Psoas muscle (tissue), 8 donors: ENCODE data around the gene CARD19. TPM values are rescaled to one million over a fixed set of nuclear protein-coding genes. Genes with fewer than 3 reads are reported as not detected.

Experiments used
- ATAC-seq, 4 donors: fragments of 200-7000 bp; cut with Tn5 transposase; one replicate each; pipeline ENCODE4 v1.9.1; 2020; ENCODE audit warnings: moderate library complexity in 3 of 4, mild to moderate bottlenecking in 2 of 4
- DNase-seq, 2 donors: peaks; one replicate each; pipeline ENCODE4 v3.0.0-alpha.2; 2020
- H3K27ac ChIP-seq: fragments of 200-600 bp; one replicate; pipeline ENCODE4 v1.8.0; 2022
- H3K27me3 ChIP-seq, 3 donors: fragments of 200-600 bp in 1 of 3; one replicate each; pipeline versions ENCODE4 v1.6.1 to v1.8.0; 2013 to 2022; ENCODE audit warnings: low read length in 2 of 3, mild to moderate bottlenecking in 2 of 3, moderate library complexity in 1 of 3; ENCODE audit not compliant: insufficient read depth in 3 of 3
- H3K36me3 ChIP-seq, 2 donors: fragments of 200-600 bp in 1 of 2; one replicate each; pipeline versions ENCODE4 v1.6.1 to v1.8.0; 2013 to 2022; ENCODE audit warnings: low read depth in 1 of 2, mild to moderate bottlenecking in 1 of 2, moderate library complexity in 1 of 2; ENCODE audit not compliant: insufficient read depth in 1 of 2
- H3K4me1 ChIP-seq: fragments of 200-600 bp; one replicate; pipeline ENCODE4 v1.8.0; 2022
- H3K4me3 ChIP-seq: fragments of 200-600 bp; one replicate; pipeline ENCODE4 v1.8.0; 2022; ENCODE audit warnings: mild to moderate bottlenecking
- H3K9me3 ChIP-seq: fragments of 200-600 bp; one replicate; pipeline ENCODE4 v1.8.0; 2022
- CTCF ChIP-seq: fragments of 200-600 bp; IDR thresholded peaks from one replicate; pipeline ENCODE4 v1.8.0; 2022; ENCODE audit warnings: antibody characterized with exemption
- WGBS, 3 donors: extraction: QIAGEN DNeasy Blood & Tissue Kit; methylation state at CpG; one replicate each; pipeline versions ENCODE4 v1.1.6 to v1.1.7; 2013; 5-methylcytosine and 5-hydroxymethylcytosine counted together
- intact Hi-C, 2 donors: fragments of 100-400 bp; cut with DNase I; formaldehyde crosslinking; loops; one replicate each; pipeline versions ENCODE4 v1.11.0 to v1.14.2; 2022
- polyA plus RNA-seq, 3 donors: library from polyadenylated mRNA; stranded (reverse); fragments of 200-250 nt; gene quantifications; one replicate each; pipeline ENCODE4 v1.2.3, GENCODE V29; 2013
- total RNA-seq, 4 donors: library from RNA; stranded (reverse); fragmentation: NEBNext Ultra II Directional in 2 of 4; extraction: Animal tissue kit (Norgen Biotek cat#: 25700) in 2 of 4; gene quantifications; one replicate each; pipeline versions ENCODE4 v1.2.1 to v1.2.4, GENCODE V29; 2021 to 2023
- donor health status: healthy with polysubstance abuse.
- donor health status: DM: no; HTN: no; CAD: no; lungs with moderate emphysema.
- donor health status: Bipolar disorder and iron deficiency.
- donor health status: healthy.
- donor health status: DM: yes; HTN: yes; CAD: no.
- donor health status: DM: no; HTN: no; CAD: no.
- donor health status: DM: no; HTN: no; CAD: no.
- donor health status: DM: yes; HTN: yes; CAD: no.

Gene CARD19
- total and polyA plus RNA-seq, 7 donors, result 27.9 to 86.3 (median 46.7) TPM

GRCh38 chr9:93156475-93157008, 60.5 kb downstream of the CARD19 start:
- ATAC-seq (no peak), DNase-seq (no peak)
- Histone ChIP-seq H3K4me3 (no peak overlapping the region), H3K36me3 (no peaks in the 10 kb centered on the region), H3K9me3 (no peaks in the 10 kb centered on the region), H3K4me1 (peaks cover 3% of the 10 kb centered on the region), H3K27me3 (no peaks in the 10 kb centered on the region), H3K27ac (no peak overlapping the region)
- TF ChIP-seq CTCF, result no peak
- 64 to 72% (median 71%) methylated on average over 11 of the region's 11 CpGs for WGBS, 3 donors
- intact Hi-C loops, result no loop called here

GRCh38 chr9:93159601-93160471, 63.8 kb downstream of the CARD19 start:
- ATAC-seq, result peak; percentile 93 to 99 (median 97)
- H3K36me3 ChIP-seq, result no peaks in the 10 kb centered on the region
- DNase-seq, result peak; percentile 82 to 93
- WGBS, 3 donors, result 9 to 22% (median 9%) methylated on average over 19 of the region's 19 CpGs
- intact Hi-C loops, result loop anchor here (1.0 to 10.0 kb wide), 5 partner anchors 53 to 405 kb away; no protein-coding TSS in a partner anchor
- H3K4me3 ChIP-seq, result peak overlapping the region; percentile 41
- no peak overlapping the region for H3K27ac ChIP-seq
- TF ChIP-seq CTCF, result peak; percentile 97
- H3K9me3 ChIP-seq, result no peaks in the 10 kb centered on the region
- peaks cover 9% of the 10 kb centered on the region for H3K4me1 ChIP-seq
- no peaks in the 10 kb centered on the region for H3K27me3 ChIP-seq

GRCh38 chr9:93161786-93162562, 66.0 kb downstream of the CARD19 start:
- peaks cover 9% of the 10 kb centered on the region for H3K4me1 ChIP-seq
- intact Hi-C loops, result loop anchor here (2.0 to 10.0 kb wide), 4 partner anchors 55 to 403 kb away; no protein-coding TSS in a partner anchor
- H3K27ac ChIP-seq, result no peak overlapping the region
- H3K36me3 ChIP-seq, result no peaks in the 10 kb centered on the region
- no peaks in the 10 kb centered on the region for H3K9me3 ChIP-seq
- DNase-seq (no peak), ATAC-seq (peak in 2 of 4 donors; percentile 46 to 56)
- H3K27me3 ChIP-seq, result no peaks in the 10 kb centered on the region
- H3K4me3 ChIP-seq, result no peak overlapping the region
- 50 to 51% (median 50%) methylated on average over 11 of the region's 11 CpGs for WGBS, 3 donors
- TF ChIP-seq CTCF, result no peak

Other genes starting within 250 kb of the CARD19 start
- gene ZNF484, start 218.2 kb upstream of the CARD19 start, total RNA-seq, result 1 to 10 TPM; 3.9 to 6.1 (median 4.2) TPM
- gene ZNF484, start 218.2 kb upstream of the CARD19 start, polyA plus RNA-seq, result 1 to 10 TPM in 2 of 3 donors, under 1 TPM in 1; 0.79 to 2.6 (median 1.0) TPM
- gene FGD3, start 148.7 kb upstream of the CARD19 start, total RNA-seq, result 1 to 10 TPM; 1.2 to 2.5 (median 1.8) TPM
- under 1 TPM; 0.45 to 0.68 (median 0.58) TPM for gene FGD3, start 148.7 kb upstream of the CARD19 start, polyA plus RNA-seq
- under 1 TPM in 2 of 4 donors, not detected in 2; 0.34 to 0.54 TPM for gene SUSD3, start 37.5 kb upstream of the CARD19 start, total RNA-seq
- gene SUSD3, start 37.5 kb upstream of the CARD19 start, polyA plus RNA-seq, result under 1 TPM; 0.13 to 0.65 (median 0.31) TPM
- gene NINJ1, start 38.0 kb downstream of the CARD19 start, total RNA-seq, result 10 to 100 TPM; 17.8 to 24.8 (median 21.2) TPM
- 10 to 100 TPM; 19.2 to 40.1 (median 22.8) TPM for gene NINJ1, start 38.0 kb downstream of the CARD19 start, polyA plus RNA-seq
- 10 to 100 TPM; 35.5 to 58.8 (median 43.0) TPM for gene WNK2, start 87.9 kb downstream of the CARD19 start, total RNA-seq
- gene WNK2, start 87.9 kb downstream of the CARD19 start, polyA plus RNA-seq, result 10 to 100 TPM in 2 of 3 donors, 1 to 10 TPM in 1; 8.1 to 22.5 (median 11.9) TPM